Muscle layer of duodenum (tissue), 2 donors: ENCODE results near the gene ANKRA2.
A peak's percentile ranks its signal among the peaks of the same experiment; 100 is the strongest.

Source experiments
- H3K27ac ChIP-seq: one replicate; pipeline ENCODE4 v1.7.0; 2013; ENCODE audit warnings: mild to moderate bottlenecking, low read length
- H3K27me3 ChIP-seq: one replicate; pipeline ENCODE4 v1.7.0; 2013; ENCODE audit warnings: low read depth, mild to moderate bottlenecking, control low read depth, low read length
- H3K36me3 ChIP-seq, 2 donors: one replicate each; pipeline ENCODE4 v1.7.0; 2013; ENCODE audit warnings: low read length in 2 of 2, control low read depth in 1 of 2, mild to moderate bottlenecking in 1 of 2; ENCODE audit not compliant: insufficient read depth in 2 of 2, control insufficient read depth in 1 of 2
- H3K4me1 ChIP-seq, 2 donors: one replicate each; pipeline ENCODE4 v1.7.0; 2013; ENCODE audit warnings: low read length in 2 of 2, mild to moderate bottlenecking in 2 of 2, control low read depth in 1 of 2, moderate library complexity in 1 of 2; ENCODE audit not compliant: insufficient read depth in 2 of 2, control insufficient read depth in 1 of 2
- H3K4me3 ChIP-seq, 2 donors: one replicate each; pipeline ENCODE4 v1.7.0; 2013; ENCODE audit warnings: low read length in 2 of 2, low read depth in 1 of 2, mild to moderate bottlenecking in 1 of 2
- H3K9me3 ChIP-seq, 2 donors: one replicate each; pipeline ENCODE4 v1.7.0; 2013; ENCODE audit warnings: low read length in 2 of 2, control low read depth in 1 of 2, mild to moderate bottlenecking in 1 of 2; ENCODE audit not compliant: control insufficient read depth in 1 of 2
- donor health status: healthy.

The ANKRA2 gene, protein sequence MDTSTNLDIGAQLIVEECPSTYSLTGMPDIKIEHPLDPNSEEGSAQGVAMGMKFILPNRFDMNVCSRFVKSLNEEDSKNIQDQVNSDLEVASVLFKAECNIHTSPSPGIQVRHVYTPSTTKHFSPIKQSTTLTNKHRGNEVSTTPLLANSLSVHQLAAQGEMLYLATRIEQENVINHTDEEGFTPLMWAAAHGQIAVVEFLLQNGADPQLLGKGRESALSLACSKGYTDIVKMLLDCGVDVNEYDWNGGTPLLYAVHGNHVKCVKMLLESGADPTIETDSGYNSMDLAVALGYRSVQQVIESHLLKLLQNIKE

DNA sequence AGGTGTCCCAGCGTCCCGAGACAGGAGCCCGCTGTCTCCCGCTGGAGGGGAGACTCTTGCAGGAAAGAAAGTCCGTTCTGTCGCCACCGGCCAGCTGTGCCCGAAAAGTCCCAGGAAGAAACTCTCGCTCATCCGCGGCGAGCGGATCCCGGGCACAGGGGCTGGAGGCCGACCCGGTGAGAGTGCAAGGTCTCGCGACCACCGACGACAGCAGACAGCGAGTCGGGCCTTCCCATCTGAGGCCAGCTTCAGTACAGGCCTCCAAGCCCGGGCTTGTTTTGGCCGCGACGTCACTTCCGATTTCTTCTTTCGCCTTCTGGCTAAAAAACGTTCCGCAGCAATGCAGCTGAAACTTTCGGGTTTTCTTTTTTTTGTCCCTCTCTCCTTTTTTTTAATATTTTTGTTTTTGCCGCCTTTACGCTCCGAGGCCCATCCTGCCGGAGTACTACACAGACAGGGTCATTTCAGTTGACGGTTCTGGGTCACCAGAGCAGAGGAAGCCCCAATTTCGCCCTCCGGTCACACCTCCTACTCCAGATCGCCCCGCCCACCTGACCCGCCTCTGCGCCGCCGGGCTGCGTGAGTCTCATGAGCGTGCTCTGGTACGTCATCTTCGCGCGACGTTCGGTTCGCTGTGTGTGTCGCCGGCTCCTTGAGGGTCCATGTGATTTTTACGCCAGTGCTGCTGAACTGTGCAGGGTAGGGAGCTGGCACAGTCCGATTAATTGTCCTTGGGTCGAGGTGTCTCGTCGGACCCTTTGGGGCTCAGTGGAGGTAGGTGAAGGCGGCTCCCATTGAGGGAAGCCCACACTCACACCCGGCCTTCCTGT, at the start of gene ANKRA2, which contains the start of gene UTP15:
TSS of gene ANKRA2 (minus strand) at position 501 of the 830 bp plus-strand sequence. CDS start 2,758 bp downstream, outside the sequence.
TSS of gene UTP15 (plus strand) at position 605 of the 830 bp plus-strand sequence. CDS start 1,602 bp downstream, outside the sequence.
- Histone ChIP-seq H3K27me3 (no peaks in the 10 kb centered on the region), H3K9me3 (no peaks in the 10 kb centered on the region), H3K27ac (peak within 1 kb of the TSS; percentile 88), H3K4me3 (peak within 1 kb of the TSS; percentile 89 to 96), H3K36me3 (peaks cover 17 to 40% of the 10 kb centered on the region in 2 donors), H3K4me1 (peaks cover 22 to 31% of the 10 kb centered on the region in 2 donors)

- no peaks in the 10 kb centered on the region for H3K9me3 ChIP-seq
- H3K4me3 ChIP-seq: no peak overlapping the region
- H3K27ac ChIP-seq: no peak overlapping the region
- peaks cover 0 to 6% of the 10 kb centered on the region in 2 donors for H3K4me1 ChIP-seq
- no peaks in the 10 kb centered on the region for H3K36me3 ChIP-seq
- no peaks in the 10 kb centered on the region for H3K27me3 ChIP-seq
Observed at GRCh38 chr5:73615085-73615484, 49.6 kb upstream of the ANKRA2 start.

- Histone ChIP-seq H3K27ac (no peak overlapping the region), H3K27me3 (no peaks in the 10 kb centered on the region), H3K36me3 (no peaks in the 10 kb centered on the region), H3K4me3 (no peak overlapping the region), H3K9me3 (no peaks in the 10 kb centered on the region), H3K4me1 (peaks cover 0 to 6% of the 10 kb centered on the region in 2 donors)
Observed at GRCh38 chr5:73612799-73613198, 47.4 kb upstream of the ANKRA2 start.

DNA sequence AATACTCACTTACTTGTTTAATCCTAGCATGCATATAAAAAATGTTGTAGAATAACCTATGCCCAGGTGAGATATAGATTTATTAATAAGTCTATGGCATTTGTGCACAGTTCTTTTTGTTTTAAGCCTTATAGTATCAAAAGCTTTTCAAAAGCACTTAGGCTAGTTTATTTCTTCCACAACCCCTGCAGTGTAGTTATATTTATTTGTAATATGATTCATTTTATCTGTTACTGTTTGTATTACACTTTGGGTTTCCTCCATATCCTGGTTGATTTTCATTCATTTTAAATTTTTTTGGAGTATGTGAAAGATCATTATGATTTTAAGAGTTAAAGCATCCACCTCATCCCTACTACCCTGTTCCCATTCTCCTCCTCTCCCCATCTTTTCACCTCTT, 41.8 kb upstream of the ANKRA2 start:
- Histone ChIP-seq H3K4me1 (no peaks in the 10 kb centered on the region), H3K36me3 (no peaks in the 10 kb centered on the region), H3K27ac (no peak overlapping the region), H3K27me3 (no peaks in the 10 kb centered on the region), H3K9me3 (no peaks in the 10 kb centered on the region), H3K4me3 (no peak overlapping the region)

DNA sequence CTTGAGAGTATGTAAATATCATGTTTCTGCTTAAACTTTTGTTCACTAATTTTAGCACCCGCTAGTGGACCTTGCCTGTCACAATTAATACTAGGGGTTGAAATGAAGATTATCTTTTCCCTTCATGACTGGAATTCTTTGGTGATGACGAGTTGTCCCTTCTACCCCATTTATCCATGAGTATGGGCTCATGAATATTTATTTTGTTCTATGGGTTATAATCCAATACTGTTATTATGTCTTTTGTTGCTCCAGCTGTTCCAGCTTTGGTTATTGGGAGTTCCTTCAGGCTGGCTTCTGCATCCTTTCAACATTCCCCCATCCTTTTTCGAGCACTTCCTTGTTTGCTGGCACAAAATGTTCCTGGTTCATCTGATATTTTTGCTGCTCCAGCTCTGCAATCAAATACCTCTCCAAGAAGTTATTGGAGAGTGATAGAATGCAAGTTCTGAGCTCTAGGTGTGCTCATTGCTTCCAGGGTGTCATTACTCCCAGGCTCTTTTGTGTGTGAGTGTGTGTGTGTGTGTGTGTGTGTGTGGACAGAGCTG, 40.8 kb upstream of the ANKRA2 start:
- H3K27me3 ChIP-seq: no peaks in the 10 kb centered on the region
- H3K4me3 ChIP-seq: no peak overlapping the region
- no peak overlapping the region for H3K27ac ChIP-seq
- peaks cover 0 to 5% of the 10 kb centered on the region in 2 donors for H3K9me3 ChIP-seq
- no peaks in the 10 kb centered on the region for H3K4me1 ChIP-seq
- H3K36me3 ChIP-seq: no peaks in the 10 kb centered on the region

DNA sequence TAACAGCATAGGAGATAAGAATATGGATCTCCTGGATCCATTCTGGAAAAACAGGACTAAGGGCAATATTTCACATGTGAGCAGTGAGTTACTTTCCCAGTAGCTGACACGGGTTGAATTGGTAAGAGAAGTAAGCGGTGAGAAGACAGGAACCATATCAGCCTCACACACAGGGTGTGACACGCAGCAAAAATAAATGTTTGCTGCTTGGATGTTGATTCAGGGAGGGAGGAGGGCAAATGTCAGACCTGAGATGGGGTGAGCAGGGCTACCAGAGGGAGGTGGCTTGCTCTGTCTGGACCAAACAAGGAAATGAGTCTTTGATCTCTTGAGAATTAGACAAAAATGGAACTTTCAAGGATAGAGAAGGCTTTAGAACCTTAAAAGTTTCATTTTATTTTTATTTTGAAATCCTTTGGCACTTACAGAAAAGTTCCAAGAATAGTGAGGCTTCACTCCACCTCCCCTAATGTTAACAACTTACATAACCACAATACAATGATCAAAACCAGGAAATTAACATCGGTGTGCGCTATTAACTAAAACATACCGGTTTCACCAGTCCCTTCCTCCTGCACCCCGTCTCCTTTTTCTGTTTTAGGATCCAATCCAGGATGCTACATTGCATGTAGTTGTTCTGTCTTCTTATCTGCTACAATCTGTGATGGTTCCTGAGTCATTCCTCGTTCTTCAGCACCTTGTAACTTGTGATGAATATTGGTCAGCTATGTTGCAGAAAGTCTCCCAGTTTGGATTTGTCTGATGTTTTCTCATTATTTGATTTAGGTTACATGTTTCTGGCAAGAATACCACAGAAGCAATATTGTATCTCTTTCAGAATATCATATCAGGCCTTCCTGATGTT, 40.0 kb upstream of the ANKRA2 start:
- no peak overlapping the region for H3K4me3 ChIP-seq
- H3K27me3 ChIP-seq: no peaks in the 10 kb centered on the region
- H3K4me1 ChIP-seq: no peaks in the 10 kb centered on the region
- no peaks in the 10 kb centered on the region for H3K36me3 ChIP-seq
- peaks cover 0 to 5% of the 10 kb centered on the region in 2 donors for H3K9me3 ChIP-seq
- no peak overlapping the region for H3K27ac ChIP-seq

DNA sequence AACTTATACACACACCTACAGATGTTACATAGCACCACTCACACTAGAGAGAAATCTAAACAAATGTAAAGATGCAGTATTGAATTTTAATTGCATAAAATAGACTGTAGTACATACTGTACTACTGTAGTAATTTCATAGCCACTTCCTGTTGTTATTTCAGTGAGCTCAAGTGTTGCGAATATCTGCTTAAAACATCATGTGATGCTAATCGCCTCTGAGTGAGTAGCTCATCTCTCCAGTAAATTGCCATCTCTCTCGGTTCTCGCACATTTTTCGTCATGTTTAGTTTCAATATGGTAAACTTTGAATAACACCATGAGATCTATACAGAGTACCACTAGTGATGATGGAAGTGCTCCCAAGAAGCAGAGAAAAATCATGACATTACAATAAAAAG, 38.6 kb upstream of the ANKRA2 start:
- peaks cover 0 to 5% of the 10 kb centered on the region in 2 donors for H3K9me3 ChIP-seq
- H3K27ac ChIP-seq: no peak overlapping the region

DNA sequence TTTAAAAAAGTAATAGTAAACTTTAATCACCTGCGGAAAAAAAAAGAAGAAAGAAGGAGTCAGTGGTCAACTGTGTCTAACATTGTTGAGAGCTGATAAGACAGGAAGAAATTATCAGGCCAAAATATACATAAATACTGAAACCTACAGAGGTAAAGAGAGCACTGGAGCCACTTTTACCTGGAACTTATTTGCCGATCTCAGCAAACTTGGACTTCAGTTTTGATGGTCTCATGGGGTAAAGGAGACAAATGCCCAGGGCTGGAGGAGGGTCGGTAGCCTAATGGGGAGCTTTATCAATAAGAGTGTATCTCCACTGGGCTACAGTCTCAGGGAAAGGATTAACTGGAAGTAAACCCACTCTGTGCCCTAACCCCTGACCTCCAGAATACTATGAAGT, 33.9 kb upstream of the ANKRA2 start:
- H3K36me3 ChIP-seq: no peaks in the 10 kb centered on the region
- H3K27me3 ChIP-seq: no peaks in the 10 kb centered on the region
- no peak overlapping the region for H3K4me3 ChIP-seq
- H3K4me1 ChIP-seq: no peaks in the 10 kb centered on the region
- peaks cover 0 to 5% of the 10 kb centered on the region in 2 donors for H3K9me3 ChIP-seq
- H3K27ac ChIP-seq: no peak overlapping the region

More for the DNA sequence above, 38.6 kb upstream of the ANKRA2 start:
- no peaks in the 10 kb centered on the region for H3K27me3 ChIP-seq
- H3K4me1 ChIP-seq: no peaks in the 10 kb centered on the region
- no peak overlapping the region for H3K4me3 ChIP-seq
- no peaks in the 10 kb centered on the region for H3K36me3 ChIP-seq

DNA sequence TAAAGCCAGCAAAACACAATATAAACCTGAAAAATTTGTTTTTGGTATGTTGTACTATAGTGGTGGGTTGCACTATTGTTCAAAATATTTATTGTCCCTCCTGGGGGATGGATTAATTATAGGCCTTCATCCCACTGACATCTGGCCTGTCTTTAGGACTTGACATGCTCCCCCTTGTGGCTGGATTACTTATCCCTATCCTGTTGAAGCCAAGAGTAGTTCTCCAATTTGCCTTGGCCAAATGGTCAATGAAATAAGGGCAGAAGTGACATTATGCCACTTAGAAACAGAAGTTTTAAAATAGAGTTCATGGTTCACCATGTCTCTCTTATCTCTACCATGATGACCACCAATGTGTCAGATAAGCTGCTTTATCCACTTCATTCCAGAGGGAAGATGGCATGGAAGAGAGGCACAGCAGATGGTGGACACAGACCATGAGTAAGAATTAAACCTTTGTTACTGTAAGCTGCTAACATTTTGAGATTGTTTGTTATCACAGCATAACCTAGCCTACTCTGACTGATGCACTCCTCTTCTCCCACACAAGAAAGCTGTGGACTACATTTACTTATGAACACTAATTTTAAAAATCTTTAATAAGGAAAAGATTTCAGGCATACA, 31.4 kb upstream of the ANKRA2 start:
- H3K4me3 ChIP-seq: no peak overlapping the region
- no peaks in the 10 kb centered on the region for H3K4me1 ChIP-seq
- no peaks in the 10 kb centered on the region for H3K36me3 ChIP-seq
- peaks cover 0 to 3% of the 10 kb centered on the region in 2 donors for H3K9me3 ChIP-seq
- H3K27ac ChIP-seq: no peak overlapping the region
- no peaks in the 10 kb centered on the region for H3K27me3 ChIP-seq

DNA sequence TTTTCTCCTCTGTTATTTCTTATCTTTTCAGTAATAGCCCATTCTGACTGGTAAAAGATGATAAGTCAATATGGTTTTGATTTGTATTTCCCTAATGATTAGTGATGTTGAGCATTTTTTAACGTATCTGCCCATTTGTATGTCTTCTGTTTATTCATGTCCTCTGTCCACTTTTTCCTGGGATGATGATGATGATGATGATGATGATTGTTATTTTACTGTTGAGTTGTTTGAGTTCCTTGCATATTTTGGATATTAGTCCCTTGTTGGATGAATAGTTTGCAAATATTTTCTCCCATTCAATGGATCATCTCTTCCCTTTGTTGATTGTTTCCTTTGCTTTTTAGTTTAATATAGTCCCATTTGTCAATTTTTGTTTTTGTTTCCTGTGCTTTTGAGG, 27.1 kb upstream of the ANKRA2 start:
- H3K27me3 ChIP-seq: no peaks in the 10 kb centered on the region
- H3K4me3 ChIP-seq: no peak overlapping the region
- no peak overlapping the region for H3K27ac ChIP-seq
- H3K4me1 ChIP-seq: peaks cover 0 to 4% of the 10 kb centered on the region in 2 donors
- H3K9me3 ChIP-seq: no peaks in the 10 kb centered on the region
- no peaks in the 10 kb centered on the region for H3K36me3 ChIP-seq
